Breast epithelium (tissue), 3 donors: ENCODE data around the gene CYP2A7.
"Not testable (repeated sequence)": the region's sequence is repeated elsewhere in the genome, so short reads cannot be mapped to it uniquely, and the experiment has no call there.

ENCODE experiments used
- CTCF ChIP-seq, 3 donors: fragments of 450-650 bp; IDR thresholded peaks; one replicate each; pipeline ENCODE4 v1.5.1; 2016 to 2017; ENCODE audit warnings: antibody characterized with exemption in 3 of 3, mild to moderate bottlenecking in 3 of 3, moderate library complexity in 3 of 3
- POLR2A ChIP-seq: fragments of 450-650 bp; IDR thresholded peaks from one replicate; pipeline ENCODE4 v1.6.1; 2016; ENCODE audit warnings: antibody characterized with exemption, mild to moderate bottlenecking, moderate library complexity
- POLR2AphosphoS5 ChIP-seq, 3 donors: sonication (generic); formaldehyde crosslinking; IDR thresholded peaks; one replicate each; pipeline ENCODE4 v1.6.1; 2017; ENCODE audit warnings: antibody characterized with exemption in 3 of 3

- not testable (repeated sequence) for TF ChIP-seq CTCF (IDR thresholded peaks at IDR 0.05); POLR2A; POLR2AphosphoS5 (IDR thresholded peaks at IDR 0.05)
Observed at GRCh38 chr19:40826699-40827385, 55.2 kb downstream of the CYP2A7 start.
